ENCODE measurements around the gene MAN2A2. TPM values are rescaled to one million over a fixed set of nuclear protein-coding genes. Genes with fewer than 3 reads are reported as not detected.

MAN2A2 gene
- total RNA-seq, 1 experiment from 2014 or later, result 31.0 TPM

DNA sequence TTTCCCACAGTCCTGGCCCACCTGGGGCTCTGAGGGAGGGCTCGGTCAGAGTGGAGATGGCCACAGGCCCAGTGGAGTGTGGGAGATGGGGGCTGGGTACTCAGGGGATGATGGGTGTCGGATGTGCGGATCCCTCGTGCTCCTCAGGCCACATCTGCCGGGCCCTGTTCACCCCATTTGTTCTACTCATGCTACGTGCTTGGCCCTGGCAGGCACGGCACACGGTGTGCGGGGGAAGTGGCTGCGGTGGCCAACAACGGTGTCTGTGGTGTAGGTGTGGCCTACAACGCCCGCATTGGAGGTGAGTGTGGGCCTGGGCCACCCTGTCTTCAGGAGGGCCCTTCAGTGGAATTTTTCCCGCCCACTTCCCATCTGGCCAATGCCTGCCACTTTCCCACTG lies 25.8 kb upstream of the MAN2A2 start:
- H3K27ac Mint-ChIP-seq, result no peak overlapping the region
- ATAC-seq, result no peak
- ChIA-PET POLR2A (no interaction called here), CTCF (no interaction called here)
- H3K27me3 Mint-ChIP-seq (ENCODE audit: low read depth), result no peaks in the 10 kb centered on the region
- H3K4me3 Mint-ChIP-seq, result no peak overlapping the region
- no peaks in the 10 kb centered on the region for H3K9me3 Mint-ChIP-seq
- TF ChIP-seq, protein P1, sequence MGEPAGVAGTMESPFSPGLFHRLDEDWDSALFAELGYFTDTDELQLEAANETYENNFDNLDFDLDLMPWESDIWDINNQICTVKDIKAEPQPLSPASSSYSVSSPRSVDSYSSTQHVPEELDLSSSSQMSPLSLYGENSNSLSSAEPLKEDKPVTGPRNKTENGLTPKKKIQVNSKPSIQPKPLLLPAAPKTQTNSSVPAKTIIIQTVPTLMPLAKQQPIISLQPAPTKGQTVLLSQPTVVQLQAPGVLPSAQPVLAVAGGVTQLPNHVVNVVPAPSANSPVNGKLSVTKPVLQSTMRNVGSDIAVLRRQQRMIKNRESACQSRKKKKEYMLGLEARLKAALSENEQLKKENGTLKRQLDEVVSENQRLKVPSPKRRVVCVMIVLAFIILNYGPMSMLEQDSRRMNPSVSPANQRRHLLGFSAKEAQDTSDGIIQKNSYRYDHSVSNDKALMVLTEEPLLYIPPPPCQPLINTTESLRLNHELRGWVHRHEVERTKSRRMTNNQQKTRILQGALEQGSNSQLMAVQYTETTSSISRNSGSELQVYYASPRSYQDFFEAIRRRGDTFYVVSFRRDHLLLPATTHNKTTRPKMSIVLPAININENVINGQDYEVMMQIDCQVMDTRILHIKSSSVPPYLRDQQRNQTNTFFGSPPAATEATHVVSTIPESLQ (CRISPR knock-in tag; IDR thresholded peaks at IDR 0.05), result no peak
- TF ChIP-seq, protein P2, sequence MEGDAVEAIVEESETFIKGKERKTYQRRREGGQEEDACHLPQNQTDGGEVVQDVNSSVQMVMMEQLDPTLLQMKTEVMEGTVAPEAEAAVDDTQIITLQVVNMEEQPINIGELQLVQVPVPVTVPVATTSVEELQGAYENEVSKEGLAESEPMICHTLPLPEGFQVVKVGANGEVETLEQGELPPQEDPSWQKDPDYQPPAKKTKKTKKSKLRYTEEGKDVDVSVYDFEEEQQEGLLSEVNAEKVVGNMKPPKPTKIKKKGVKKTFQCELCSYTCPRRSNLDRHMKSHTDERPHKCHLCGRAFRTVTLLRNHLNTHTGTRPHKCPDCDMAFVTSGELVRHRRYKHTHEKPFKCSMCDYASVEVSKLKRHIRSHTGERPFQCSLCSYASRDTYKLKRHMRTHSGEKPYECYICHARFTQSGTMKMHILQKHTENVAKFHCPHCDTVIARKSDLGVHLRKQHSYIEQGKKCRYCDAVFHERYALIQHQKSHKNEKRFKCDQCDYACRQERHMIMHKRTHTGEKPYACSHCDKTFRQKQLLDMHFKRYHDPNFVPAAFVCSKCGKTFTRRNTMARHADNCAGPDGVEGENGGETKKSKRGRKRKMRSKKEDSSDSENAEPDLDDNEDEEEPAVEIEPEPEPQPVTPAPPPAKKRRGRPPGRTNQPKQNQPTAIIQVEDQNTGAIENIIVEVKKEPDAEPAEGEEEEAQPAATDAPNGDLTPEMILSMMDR (IDR thresholded peaks at IDR 0.05), result no peak
- TF ChIP-seq, protein P3, sequence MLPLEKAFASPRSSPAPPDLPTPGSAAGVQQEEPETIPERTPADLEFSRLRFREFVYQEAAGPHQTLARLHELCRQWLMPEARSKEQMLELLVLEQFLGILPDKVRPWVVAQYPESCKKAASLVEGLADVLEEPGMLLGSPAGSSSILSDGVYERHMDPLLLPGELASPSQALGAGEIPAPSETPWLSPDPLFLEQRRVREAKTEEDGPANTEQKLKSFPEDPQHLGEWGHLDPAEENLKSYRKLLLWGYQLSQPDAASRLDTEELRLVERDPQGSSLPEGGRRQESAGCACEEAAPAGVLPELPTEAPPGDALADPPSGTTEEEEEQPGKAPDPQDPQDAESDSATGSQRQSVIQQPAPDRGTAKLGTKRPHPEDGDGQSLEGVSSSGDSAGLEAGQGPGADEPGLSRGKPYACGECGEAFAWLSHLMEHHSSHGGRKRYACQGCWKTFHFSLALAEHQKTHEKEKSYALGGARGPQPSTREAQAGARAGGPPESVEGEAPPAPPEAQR (CRISPR knock-in tag; IDR thresholded peaks at IDR 0.05), result no peak
- TF ChIP-seq, protein P4, sequence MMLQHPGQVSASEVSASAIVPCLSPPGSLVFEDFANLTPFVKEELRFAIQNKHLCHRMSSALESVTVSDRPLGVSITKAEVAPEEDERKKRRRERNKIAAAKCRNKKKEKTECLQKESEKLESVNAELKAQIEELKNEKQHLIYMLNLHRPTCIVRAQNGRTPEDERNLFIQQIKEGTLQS (CRISPR knock-in tag; conservative IDR thresholded peaks at IDR 0.05), result no peak
- TF ChIP-seq ZNF396 (CRISPR knock-in tag; IDR thresholded peaks at IDR 0.05; ENCODE audit: borderline replicate concordance) (no peak), NR1H2 (CRISPR knock-in tag; IDR thresholded peaks at IDR 0.05) (no peak), JUN (CRISPR knock-in tag; IDR thresholded peaks at IDR 0.05) (no peak), NR3C1 (CRISPR knock-in tag; conservative IDR thresholded peaks at IDR 0.05; ENCODE audit: low read depth) (no peak), ATF1 (CRISPR knock-in tag; IDR thresholded peaks at IDR 0.05) (no peak), EMX1 (CRISPR knock-in tag; IDR thresholded peaks at IDR 0.05) (no peak), KAT7 (CRISPR knock-in tag; IDR thresholded peaks at IDR 0.05; ENCODE audit: borderline replicate concordance) (no peak), ZNF416 (CRISPR knock-in tag; IDR thresholded peaks at IDR 0.05) (no peak)
- TF ChIP-seq, protein P5, sequence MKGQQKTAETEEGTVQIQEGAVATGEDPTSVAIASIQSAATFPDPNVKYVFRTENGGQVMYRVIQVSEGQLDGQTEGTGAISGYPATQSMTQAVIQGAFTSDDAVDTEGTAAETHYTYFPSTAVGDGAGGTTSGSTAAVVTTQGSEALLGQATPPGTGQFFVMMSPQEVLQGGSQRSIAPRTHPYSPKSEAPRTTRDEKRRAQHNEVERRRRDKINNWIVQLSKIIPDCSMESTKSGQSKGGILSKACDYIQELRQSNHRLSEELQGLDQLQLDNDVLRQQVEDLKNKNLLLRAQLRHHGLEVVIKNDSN (CRISPR knock-in tag; IDR thresholded peaks at IDR 0.05), result no peak
- TF ChIP-seq, protein P6, sequence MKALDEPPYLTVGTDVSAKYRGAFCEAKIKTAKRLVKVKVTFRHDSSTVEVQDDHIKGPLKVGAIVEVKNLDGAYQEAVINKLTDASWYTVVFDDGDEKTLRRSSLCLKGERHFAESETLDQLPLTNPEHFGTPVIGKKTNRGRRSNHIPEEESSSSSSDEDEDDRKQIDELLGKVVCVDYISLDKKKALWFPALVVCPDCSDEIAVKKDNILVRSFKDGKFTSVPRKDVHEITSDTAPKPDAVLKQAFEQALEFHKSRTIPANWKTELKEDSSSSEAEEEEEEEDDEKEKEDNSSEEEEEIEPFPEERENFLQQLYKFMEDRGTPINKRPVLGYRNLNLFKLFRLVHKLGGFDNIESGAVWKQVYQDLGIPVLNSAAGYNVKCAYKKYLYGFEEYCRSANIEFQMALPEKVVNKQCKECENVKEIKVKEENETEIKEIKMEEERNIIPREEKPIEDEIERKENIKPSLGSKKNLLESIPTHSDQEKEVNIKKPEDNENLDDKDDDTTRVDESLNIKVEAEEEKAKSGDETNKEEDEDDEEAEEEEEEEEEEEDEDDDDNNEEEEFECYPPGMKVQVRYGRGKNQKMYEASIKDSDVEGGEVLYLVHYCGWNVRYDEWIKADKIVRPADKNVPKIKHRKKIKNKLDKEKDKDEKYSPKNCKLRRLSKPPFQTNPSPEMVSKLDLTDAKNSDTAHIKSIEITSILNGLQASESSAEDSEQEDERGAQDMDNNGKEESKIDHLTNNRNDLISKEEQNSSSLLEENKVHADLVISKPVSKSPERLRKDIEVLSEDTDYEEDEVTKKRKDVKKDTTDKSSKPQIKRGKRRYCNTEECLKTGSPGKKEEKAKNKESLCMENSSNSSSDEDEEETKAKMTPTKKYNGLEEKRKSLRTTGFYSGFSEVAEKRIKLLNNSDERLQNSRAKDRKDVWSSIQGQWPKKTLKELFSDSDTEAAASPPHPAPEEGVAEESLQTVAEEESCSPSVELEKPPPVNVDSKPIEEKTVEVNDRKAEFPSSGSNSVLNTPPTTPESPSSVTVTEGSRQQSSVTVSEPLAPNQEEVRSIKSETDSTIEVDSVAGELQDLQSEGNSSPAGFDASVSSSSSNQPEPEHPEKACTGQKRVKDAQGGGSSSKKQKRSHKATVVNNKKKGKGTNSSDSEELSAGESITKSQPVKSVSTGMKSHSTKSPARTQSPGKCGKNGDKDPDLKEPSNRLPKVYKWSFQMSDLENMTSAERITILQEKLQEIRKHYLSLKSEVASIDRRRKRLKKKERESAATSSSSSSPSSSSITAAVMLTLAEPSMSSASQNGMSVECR (CRISPR knock-in tag; IDR thresholded peaks at IDR 0.05; ENCODE audit: borderline replicate concordance), result no peak
- peaks cover 22% of the 10 kb centered on the region for H3K4me1 Mint-ChIP-seq
- DNase-seq (ENCODE audit: low spot score), result no peak
- peaks cover 32% of the 10 kb centered on the region; the same call in 1 of the 2 replicates for H3K36me3 Mint-ChIP-seq

DNA sequence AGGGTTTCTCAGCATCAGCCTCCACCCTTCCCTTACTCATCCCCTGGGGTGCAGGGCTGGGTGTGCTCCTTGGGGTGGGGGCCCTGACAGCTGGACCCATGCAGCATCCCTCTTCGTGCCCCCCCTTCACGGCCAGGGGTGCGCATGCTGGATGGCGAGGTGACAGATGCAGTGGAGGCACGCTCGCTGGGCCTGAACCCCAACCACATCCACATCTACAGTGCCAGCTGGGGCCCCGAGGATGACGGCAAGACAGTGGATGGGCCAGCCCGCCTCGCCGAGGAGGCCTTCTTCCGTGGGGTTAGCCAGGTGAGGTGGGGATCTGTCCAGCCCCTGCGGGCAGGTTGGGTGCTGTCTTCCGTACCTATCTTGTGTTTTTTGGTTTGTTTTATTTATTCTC lies 25.1 kb upstream of the MAN2A2 start:
- no peaks in the 10 kb centered on the region for H3K9me3 Mint-ChIP-seq
- H3K4me3 Mint-ChIP-seq, result no peak overlapping the region
- TF ChIP-seq NR1H2 (CRISPR knock-in tag; IDR thresholded peaks at IDR 0.05), result no peak
- TF ChIP-seq, protein P4 (CRISPR knock-in tag; conservative IDR thresholded peaks at IDR 0.05), result no peak
- TF ChIP-seq, protein P7, sequence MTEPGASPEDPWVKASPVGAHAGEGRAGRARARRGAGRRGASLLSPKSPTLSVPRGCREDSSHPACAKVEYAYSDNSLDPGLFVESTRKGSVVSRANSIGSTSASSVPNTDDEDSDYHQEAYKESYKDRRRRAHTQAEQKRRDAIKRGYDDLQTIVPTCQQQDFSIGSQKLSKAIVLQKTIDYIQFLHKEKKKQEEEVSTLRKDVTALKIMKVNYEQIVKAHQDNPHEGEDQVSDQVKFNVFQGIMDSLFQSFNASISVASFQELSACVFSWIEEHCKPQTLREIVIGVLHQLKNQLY (CRISPR knock-in tag; IDR thresholded peaks at IDR 0.05), result no peak
- TF ChIP-seq, protein P8, sequence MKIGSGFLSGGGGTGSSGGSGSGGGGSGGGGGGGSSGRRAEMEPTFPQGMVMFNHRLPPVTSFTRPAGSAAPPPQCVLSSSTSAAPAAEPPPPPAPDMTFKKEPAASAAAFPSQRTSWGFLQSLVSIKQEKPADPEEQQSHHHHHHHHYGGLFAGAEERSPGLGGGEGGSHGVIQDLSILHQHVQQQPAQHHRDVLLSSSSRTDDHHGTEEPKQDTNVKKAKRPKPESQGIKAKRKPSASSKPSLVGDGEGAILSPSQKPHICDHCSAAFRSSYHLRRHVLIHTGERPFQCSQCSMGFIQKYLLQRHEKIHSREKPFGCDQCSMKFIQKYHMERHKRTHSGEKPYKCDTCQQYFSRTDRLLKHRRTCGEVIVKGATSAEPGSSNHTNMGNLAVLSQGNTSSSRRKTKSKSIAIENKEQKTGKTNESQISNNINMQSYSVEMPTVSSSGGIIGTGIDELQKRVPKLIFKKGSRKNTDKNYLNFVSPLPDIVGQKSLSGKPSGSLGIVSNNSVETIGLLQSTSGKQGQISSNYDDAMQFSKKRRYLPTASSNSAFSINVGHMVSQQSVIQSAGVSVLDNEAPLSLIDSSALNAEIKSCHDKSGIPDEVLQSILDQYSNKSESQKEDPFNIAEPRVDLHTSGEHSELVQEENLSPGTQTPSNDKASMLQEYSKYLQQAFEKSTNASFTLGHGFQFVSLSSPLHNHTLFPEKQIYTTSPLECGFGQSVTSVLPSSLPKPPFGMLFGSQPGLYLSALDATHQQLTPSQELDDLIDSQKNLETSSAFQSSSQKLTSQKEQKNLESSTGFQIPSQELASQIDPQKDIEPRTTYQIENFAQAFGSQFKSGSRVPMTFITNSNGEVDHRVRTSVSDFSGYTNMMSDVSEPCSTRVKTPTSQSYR (CRISPR knock-in tag; IDR thresholded peaks at IDR 0.05), result no peak

More for the DNA sequence above, 25.1 kb upstream of the MAN2A2 start:
- DNase-seq (ENCODE audit: low spot score) (no peak), ATAC-seq (no peak)
- Mint-ChIP-seq H3K36me3 (peaks cover 32% of the 10 kb centered on the region; the same call in 1 of the 2 replicates), H3K27ac (no peak overlapping the region), H3K4me1 (peaks cover 16% of the 10 kb centered on the region), H3K27me3 (ENCODE audit: low read depth) (no peaks in the 10 kb centered on the region)
- POLR2A ChIA-PET, result no interaction called here
- CTCF ChIA-PET, result no interaction called here

All from WTC11 (cell line).